ENCODE measurements around the gene SLC6A19. TPM values are rescaled to one million over a fixed set of nuclear protein-coding genes. Genes with fewer than 3 reads are reported as not detected.
A peak's percentile ranks its signal among the peaks of the same experiment; 100 is the strongest.
"Not testable (repeated sequence)": the region's sequence is repeated elsewhere in the genome, so short reads cannot be mapped to it uniquely, and the experiment has no call there.

Gene SLC6A19
- total and polyA plus RNA-seq, 5 experiments from 2014 or later, result not detected

DNA sequence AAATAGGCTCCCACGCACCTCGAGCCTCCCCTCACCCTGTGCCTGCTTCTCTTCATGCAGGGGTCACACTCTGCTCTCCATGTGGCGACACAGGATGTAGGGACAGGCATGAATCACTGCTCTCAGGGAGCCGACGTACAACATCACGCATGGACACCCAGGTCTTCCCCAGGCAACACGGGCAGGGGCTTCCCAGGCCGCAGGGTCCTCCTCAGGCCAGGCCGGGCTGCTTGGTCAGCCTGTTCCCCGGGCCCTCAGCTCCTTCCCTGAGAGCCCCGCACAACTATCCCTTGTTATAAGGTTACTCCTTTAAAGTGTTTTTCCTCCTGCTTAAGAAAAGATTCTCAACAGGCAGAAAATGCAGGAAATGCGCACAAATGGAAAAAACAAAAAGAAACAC lies 24.8 kb downstream of the SLC6A19 start:
- H3K36me3 Mint-ChIP-seq, result no peaks in the 10 kb centered on the region
- H3K4me3 Mint-ChIP-seq, result no peak overlapping the region
- ATAC-seq (no peak), DNase-seq (no peak)
- POLR2A ChIA-PET, result no interaction called here
- H3K27ac Mint-ChIP-seq, result no peak overlapping the region
- H3K9me3 Mint-ChIP-seq, result peaks cover 0 to 2% (median 0%) of the 10 kb centered on the region in 9 donors
- peaks cover 0 to 39% (median 14%) of the 10 kb centered on the region in 5 donors for H3K27me3 Mint-ChIP-seq
- peaks cover 5 to 23% (median 12%) of the 10 kb centered on the region in 4 donors for H3K4me1 Mint-ChIP-seq

- POLR2A ChIA-PET, result no interaction called here
Measured at GRCh38 chr5:1226839-1227581, 25.6 kb downstream of the SLC6A19 start.

GRCh38 chr5:1227667-1228066 lies 26.3 kb downstream of the SLC6A19 start:
- no peak for DNase-seq
- POLR2A ChIA-PET, result no interaction called here
- no peak for ATAC-seq
- Mint-ChIP-seq H3K36me3 (no peaks in the 10 kb centered on the region), H3K4me3 (no peak overlapping the region), H3K4me1 (peaks cover 5 to 23% (median 12%) of the 10 kb centered on the region in 4 donors), H3K27me3 (peaks cover 0 to 39% (median 14%) of the 10 kb centered on the region in 5 donors), H3K9me3 (peaks cover 0 to 2% (median 0%) of the 10 kb centered on the region in 9 donors), H3K27ac (no peak overlapping the region)

More at GRCh38 chr5:1226839-1227581, 25.6 kb downstream of the SLC6A19 start:
- DNase-seq (no peak), ATAC-seq (no peak)
- Mint-ChIP-seq H3K36me3 (no peaks in the 10 kb centered on the region), H3K27ac (no peak overlapping the region), H3K9me3 (peaks cover 0 to 2% (median 0%) of the 10 kb centered on the region in 9 donors), H3K4me1 (peaks cover 5 to 23% (median 12%) of the 10 kb centered on the region in 4 donors), H3K4me3 (no peak overlapping the region), H3K27me3 (peaks cover 0 to 39% (median 14%) of the 10 kb centered on the region in 5 donors)

- DNase-seq, result no peak
- POLR2A ChIA-PET, result no interaction called here
- Mint-ChIP-seq H3K9me3 (peaks cover 0 to 2% (median 0%) of the 10 kb centered on the region in 9 donors), H3K27me3 (peaks cover 0 to 39% (median 14%) of the 10 kb centered on the region in 5 donors), H3K4me1 (peaks cover 5 to 23% (median 12%) of the 10 kb centered on the region in 4 donors), H3K4me3 (peak overlapping the region in 1 of 10 donors; percentile 26), H3K36me3 (no peaks in the 10 kb centered on the region), H3K27ac (no peak overlapping the region)
- ATAC-seq, result no peak
Measured at GRCh38 chr5:1228120-1228519, 26.7 kb downstream of the SLC6A19 start.

DNA sequence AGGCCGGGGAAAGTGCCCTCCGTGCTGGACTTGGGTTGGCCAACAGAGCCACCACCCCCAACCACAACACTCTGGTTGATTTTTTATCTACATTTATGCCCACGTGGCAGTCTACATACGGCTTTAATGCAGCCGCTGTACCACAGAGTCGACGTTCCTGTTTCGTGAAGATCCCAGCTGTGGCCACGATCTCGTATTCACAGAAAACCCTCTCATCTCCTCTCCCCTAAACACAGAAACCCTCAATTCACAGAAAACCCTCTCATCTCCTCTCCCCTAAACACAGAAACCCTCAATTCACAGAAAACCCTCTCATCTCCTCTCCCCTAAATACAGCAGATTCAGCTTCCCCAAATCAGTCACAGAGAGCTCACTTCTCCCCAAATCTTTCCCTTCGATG lies 27.6 kb downstream of the SLC6A19 start:
- H3K27ac Mint-ChIP-seq, H3K36me3 Mint-ChIP-seq, ATAC-seq, DNase-seq, H3K9me3 Mint-ChIP-seq: not testable (repeated sequence)
- H3K27me3 Mint-ChIP-seq, result peaks cover 0 to 39% (median 14%) of the 10 kb centered on the region in 5 donors
- peak overlapping the region in 1 of 10 donors; percentile 22 for H3K4me3 Mint-ChIP-seq
- POLR2A ChIA-PET, result interaction anchor here (0.7 kb wide), 1 partner anchor 115 kb away, joined by 3 read pairs; no protein-coding TSS in a partner anchor
- H3K4me1 Mint-ChIP-seq, result peaks cover 5 to 23% (median 12%) of the 10 kb centered on the region in 4 donors

DNA sequence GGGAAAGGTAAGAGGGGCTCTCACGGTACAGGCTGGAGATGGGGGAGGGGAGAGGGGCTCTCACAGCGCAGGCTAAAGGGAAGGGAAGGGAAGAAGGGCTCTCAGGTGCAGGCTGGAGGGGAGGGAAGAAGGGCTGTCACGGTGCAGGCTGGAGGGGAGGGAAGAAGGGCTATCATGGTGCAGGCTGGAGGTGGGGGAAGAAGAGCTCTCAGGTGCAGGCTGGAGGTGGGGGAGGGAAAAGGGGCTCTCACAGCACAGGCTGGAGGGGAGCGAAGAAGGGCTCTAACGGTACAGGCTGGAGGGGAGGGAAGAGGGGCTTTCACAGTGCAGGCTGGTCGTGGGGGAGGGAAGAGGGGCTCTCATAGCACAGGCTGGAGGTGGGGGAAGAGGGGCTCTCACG lies 28.4 kb downstream of the SLC6A19 start:
- peaks cover 0 to 39% (median 14%) of the 10 kb centered on the region in 5 donors for H3K27me3 Mint-ChIP-seq
- no peak for ATAC-seq
- POLR2A ChIA-PET, result interaction anchor here (0.7 kb wide), 1 partner anchor 114 kb away, joined by 3 read pairs; no protein-coding TSS in a partner anchor
- peak overlapping the region in 1 of 10 donors; percentile 63 for H3K4me3 Mint-ChIP-seq
- H3K9me3 Mint-ChIP-seq, result peaks cover 0 to 2% (median 0%) of the 10 kb centered on the region in 9 donors
- peaks cover 5 to 23% (median 11%) of the 10 kb centered on the region in 4 donors for H3K4me1 Mint-ChIP-seq
- no peak overlapping the region for H3K27ac Mint-ChIP-seq
- DNase-seq, result no peak
- no peaks in the 10 kb centered on the region for H3K36me3 Mint-ChIP-seq

DNA sequence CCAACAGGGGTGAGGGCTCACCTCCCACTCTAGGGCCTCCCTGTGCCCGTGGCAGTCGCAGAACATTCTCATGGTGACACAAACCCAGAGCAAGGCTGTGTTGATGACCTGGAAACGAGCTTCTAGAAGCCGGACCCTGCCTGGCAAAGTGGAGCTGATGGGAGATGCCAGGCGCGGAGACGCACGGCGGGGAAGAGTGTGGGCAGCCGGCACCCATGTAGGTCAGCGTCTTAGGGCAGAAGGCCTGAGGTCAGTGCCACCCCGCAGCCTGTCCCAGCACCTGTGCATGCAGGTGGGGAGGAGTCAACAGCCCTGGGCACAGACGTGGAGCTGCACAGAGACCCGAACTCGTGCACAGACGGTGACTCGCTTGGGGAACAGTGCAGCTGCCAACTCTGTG lies 29.2 kb downstream of the SLC6A19 start:
- Mint-ChIP-seq H3K9me3 (peaks cover 0 to 4% (median 2%) of the 10 kb centered on the region in 9 donors), H3K4me3 (no peak overlapping the region), H3K36me3 (peaks cover 0 to under 1% (median 0%) of the 10 kb centered on the region in 3 donors), H3K27me3 (peaks cover 0 to 39% (median 14%) of the 10 kb centered on the region in 5 donors), H3K4me1 (peaks cover 5 to 23% (median 11%) of the 10 kb centered on the region in 4 donors), H3K27ac (no peak overlapping the region)
- POLR2A ChIA-PET, result no interaction called here
- DNase-seq (no peak), ATAC-seq (no peak)

- no peak overlapping the region for H3K27ac Mint-ChIP-seq
- ATAC-seq (no peak), DNase-seq (no peak)
- H3K36me3 Mint-ChIP-seq, result peaks cover 0 to 9% (median 0%) of the 10 kb centered on the region in 3 donors
- peaks cover 0 to 39% (median 14%) of the 10 kb centered on the region in 5 donors for H3K27me3 Mint-ChIP-seq
- H3K4me1 Mint-ChIP-seq, result peaks cover 5 to 23% (median 11%) of the 10 kb centered on the region in 4 donors
- H3K4me3 Mint-ChIP-seq, result no peak overlapping the region
- peaks cover 0 to 11% (median 10%) of the 10 kb centered on the region in 9 donors for H3K9me3 Mint-ChIP-seq
- POLR2A ChIA-PET, result no interaction called here
Measured at GRCh38 chr5:1231354-1231905, 30.0 kb downstream of the SLC6A19 start.

- ATAC-seq (no peak), DNase-seq (no peak)
- Mint-ChIP-seq H3K9me3 (peaks cover 0 to 15% (median 12%) of the 10 kb centered on the region in 9 donors), H3K36me3 (peaks cover 0 to 12% (median 0%) of the 10 kb centered on the region in 3 donors), H3K27ac (no peak overlapping the region), H3K4me1 (peaks cover 2 to 20% (median 11%) of the 10 kb centered on the region in 4 donors), H3K4me3 (no peak overlapping the region), H3K27me3 (peaks cover 0 to 30% (median 14%) of the 10 kb centered on the region in 5 donors)
- POLR2A ChIA-PET, result no interaction called here
Measured at GRCh38 chr5:1232780-1233179, 31.4 kb downstream of the SLC6A19 start.

DNA sequence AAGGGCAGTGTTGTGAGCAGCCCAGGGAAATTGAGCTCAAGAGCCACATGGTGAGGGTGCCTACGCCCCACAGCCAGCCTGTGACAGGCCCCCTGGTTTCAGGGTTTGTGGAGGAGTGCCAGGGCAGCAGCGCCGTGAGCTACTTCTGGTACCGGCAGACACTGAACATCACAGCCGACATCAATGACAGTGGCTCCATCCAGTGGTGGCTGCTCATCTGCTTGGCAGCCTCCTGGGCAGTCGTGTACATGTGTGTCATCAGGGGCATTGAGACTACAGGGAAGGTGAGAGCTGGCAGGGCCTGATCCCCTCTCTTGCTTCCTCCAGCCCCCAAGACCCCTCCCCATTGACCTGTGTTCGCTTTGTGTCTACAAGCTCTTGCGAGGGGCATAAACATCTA lies 34.0 kb downstream of the SLC6A19 start:
- ATAC-seq (no peak), DNase-seq (no peak)
- H3K36me3 Mint-ChIP-seq, result peaks cover 0 to 12% (median 0%) of the 10 kb centered on the region in 3 donors
- H3K4me3 Mint-ChIP-seq, result no peak overlapping the region
- no peak overlapping the region for H3K27ac Mint-ChIP-seq
- H3K4me1 Mint-ChIP-seq, result peaks cover 0 to 2% (median under 1%) of the 10 kb centered on the region in 4 donors
- peaks cover 0 to 15% (median 11%) of the 10 kb centered on the region in 9 donors for H3K9me3 Mint-ChIP-seq
- peaks cover 0 to 7% (median 3%) of the 10 kb centered on the region in 5 donors for H3K27me3 Mint-ChIP-seq
- POLR2A ChIA-PET, result no interaction called here

- no peaks in the 10 kb centered on the region for H3K4me1 Mint-ChIP-seq
- DNase-seq (no peak), ATAC-seq (no peak)
- H3K36me3 Mint-ChIP-seq, result peaks cover 0 to 12% (median 0%) of the 10 kb centered on the region in 3 donors
- peaks cover 0 to 3% (median 0%) of the 10 kb centered on the region in 5 donors for H3K27me3 Mint-ChIP-seq
- POLR2A ChIA-PET, result no interaction called here
- peaks cover 0 to 15% (median 11%) of the 10 kb centered on the region in 9 donors for H3K9me3 Mint-ChIP-seq
- H3K27ac Mint-ChIP-seq, result no peak overlapping the region
- no peak overlapping the region for H3K4me3 Mint-ChIP-seq
Measured at GRCh38 chr5:1235838-1236237, 34.4 kb downstream of the SLC6A19 start.

- DNase-seq (no peak), ATAC-seq (no peak)
- Mint-ChIP-seq H3K4me3 (no peak overlapping the region), H3K27ac (no peak overlapping the region), H3K36me3 (peaks cover 0 to 12% (median 0%) of the 10 kb centered on the region in 3 donors), H3K27me3 (peaks cover 0 to 7% (median 0%) of the 10 kb centered on the region in 5 donors), H3K4me1 (no peaks in the 10 kb centered on the region), H3K9me3 (peaks cover 0 to 14% (median 11%) of the 10 kb centered on the region in 9 donors)
- POLR2A ChIA-PET, result no interaction called here
Measured at GRCh38 chr5:1239505-1240251, 38.3 kb downstream of the SLC6A19 start.

All from naive thymus-derived CD8-positive, alpha-beta T cell (primary cell).